ENCODE data around the gene FBXL2. TPM values are rescaled to one million over a fixed set of nuclear protein-coding genes. Genes with fewer than 3 reads are reported as not detected.

Gene FBXL2
- total and polyA plus RNA-seq, 2 of the 8 experiments (the other 6 are each of a cell fraction or from before 2014, with no cell fraction given): 3.1 to 5.4 TPM

- TF ChIP-seq RFX5 (IDR thresholded peaks at IDR 0.05; ENCODE audit: borderline replicate concordance, low read depth, low read length) (no peak), EP300 (IDR thresholded peaks at IDR 0.05; ENCODE audit: borderline replicate concordance in 1 of 2, low read depth in 2 of 2, low read length in 2 of 2) (no peak), NRF1 (IDR thresholded peaks at IDR 0.05; ENCODE audit: low read depth, low read length) (no peak), RXRA (IDR thresholded peaks at IDR 0.05; ENCODE audit: insufficient read depth, low read depth, low read length) (no peak), SIX5 (IDR thresholded peaks at IDR 0.05; ENCODE audit: low read depth, low read length) (no peak), RNF2 (IDR thresholded peaks at IDR 0.05; ENCODE audit: borderline replicate concordance, low read depth, low read length, missing control alignments, poor library complexity, severe bottlenecking) (no peak), EGR1 (IDR thresholded peaks at IDR 0.05; ENCODE audit: borderline replicate concordance, low read depth, low read length) (no peak)
- TF ChIP-seq, protein P1, sequence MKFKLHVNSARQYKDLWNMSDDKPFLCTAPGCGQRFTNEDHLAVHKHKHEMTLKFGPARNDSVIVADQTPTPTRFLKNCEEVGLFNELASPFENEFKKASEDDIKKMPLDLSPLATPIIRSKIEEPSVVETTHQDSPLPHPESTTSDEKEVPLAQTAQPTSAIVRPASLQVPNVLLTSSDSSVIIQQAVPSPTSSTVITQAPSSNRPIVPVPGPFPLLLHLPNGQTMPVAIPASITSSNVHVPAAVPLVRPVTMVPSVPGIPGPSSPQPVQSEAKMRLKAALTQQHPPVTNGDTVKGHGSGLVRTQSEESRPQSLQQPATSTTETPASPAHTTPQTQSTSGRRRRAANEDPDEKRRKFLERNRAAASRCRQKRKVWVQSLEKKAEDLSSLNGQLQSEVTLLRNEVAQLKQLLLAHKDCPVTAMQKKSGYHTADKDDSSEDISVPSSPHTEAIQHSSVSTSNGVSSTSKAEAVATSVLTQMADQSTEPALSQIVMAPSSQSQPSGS (IDR thresholded peaks at IDR 0.05; ENCODE audit: low read length): no peak
- H3K4me3 ChIP-seq (ENCODE audit: extremely low read depth in 1 of 4, insufficient read depth in 2 of 4, low read depth in 3 of 4, low read length in 4 of 4): no peak overlapping the region
- H2BK5ac ChIP-seq (ENCODE audit: low read depth, low read length): no peak overlapping the region
- peaks cover 4 to 16% (median 11%) of the 10 kb centered on the region in 4 experiments; a peak in 6 of 7 replicates for H3K4me1 ChIP-seq (replicated peaks in 1 of 4; ENCODE audit: control insufficient read depth in 3 of 4, insufficient read depth in 4 of 4, low read length in 3 of 4)
- peaks cover 9% of the 10 kb centered on the region for H3K79me1 ChIP-seq (ENCODE audit: low read depth, low read length)
- H3K9ac ChIP-seq (replicated peaks in 1 of 4; ENCODE audit: extremely low read depth in 1 of 4, low read depth in 3 of 4, low read length in 3 of 4): no peak overlapping the region
- no peak overlapping the region for H3K18ac ChIP-seq (ENCODE audit: extremely low read depth, low read length)
- H4K5ac ChIP-seq (ENCODE audit: insufficient read length, low read depth, low read length): no peak overlapping the region
- peaks cover 35 to 100% of the 10 kb centered on the region in 2 experiments for H3K79me2 ChIP-seq (ENCODE audit: control insufficient read depth in 1 of 2, insufficient read depth in 2 of 2, low read length in 2 of 2)
- H3K27me3 ChIP-seq (replicated peaks in 1 of 4; ENCODE audit: control insufficient read depth in 3 of 4, extremely low read depth in 1 of 4, insufficient read depth in 3 of 4, low read length in 3 of 4): no peaks in the 10 kb centered on the region
- no peak overlapping the region for H2BK15ac ChIP-seq (ENCODE audit: low read length)
- H2BK12ac ChIP-seq (ENCODE audit: low read depth, low read length): no peak overlapping the region
- H2BK20ac ChIP-seq (ENCODE audit: low read length): no peak overlapping the region
- H3K4me2 ChIP-seq (ENCODE audit: insufficient read depth in 1 of 2, low read depth in 2 of 2, low read length in 2 of 2): no peak overlapping the region
- no peak overlapping the region for H2AFZ ChIP-seq (ENCODE audit: low read length)
- ChIA-PET POLR2A (ENCODE audit: partially characterized antibody) (interaction anchor here (1.1 kb wide), 1 partner anchor 48 kb away, joined by 3 read pairs; no protein-coding TSS in a partner anchor), CTCF (ENCODE audit: partially characterized antibody) (interaction anchor here (0.6 to 1.5 kb wide), 5 partner anchors 61 to 353 kb away, joined by 3 to 7 read pairs (median 3); no protein-coding TSS in a partner anchor)
- H3K23me2 ChIP-seq (ENCODE audit: low read depth, low read length): peaks cover 4% of the 10 kb centered on the region; the same call in 1 of the 2 replicates
- no peak overlapping the region for H3K4ac ChIP-seq (replicated peaks; ENCODE audit: insufficient read length, low read depth, low read length)
- H4K20me1 ChIP-seq (replicated peaks in 1 of 2; ENCODE audit: control insufficient read depth in 1 of 2, insufficient read depth in 2 of 2, low read length in 2 of 2): peaks cover 13 to 23% of the 10 kb centered on the region in 2 experiments
- DNase-seq (ENCODE audit: low read depth in 1 of 2, low spot score in 2 of 2) (no peak), FAIRE-seq (no peak)
- H3K56ac ChIP-seq (replicated peaks; ENCODE audit: insufficient read length, low read depth, low read length): no peak overlapping the region
- WGBS, 2 experiments (ENCODE audit: extremely low coverage in 1 of 2, insufficient coverage in 1 of 2, insufficient read length in 1 of 2, insufficient replicate concordance in 2 of 2, low coverage in 1 of 2, low lambda C conversion rate in 2 of 2, missing lambda C conversion rate in 1 of 2): 84% methylated on average over 2 of the region's 2 CpGs; no CpG with 5 or more reads in 1 of the 2 experiments
- no peaks in the 10 kb centered on the region for H3K36me3 ChIP-seq (ENCODE audit: control insufficient read depth in 2 of 4, insufficient read depth in 4 of 4, low read length in 3 of 4)
- H3K14ac ChIP-seq (ENCODE audit: insufficient read length): no peak overlapping the region
- no peak overlapping the region for H3K27ac ChIP-seq (ENCODE audit: low read depth, low read length)
- H2AK5ac ChIP-seq (ENCODE audit: low read depth, low read length): no peak overlapping the region
- H4K91ac ChIP-seq (replicated peaks; ENCODE audit: insufficient read length, low read length): no peak overlapping the region
- no peaks in the 10 kb centered on the region for H3K9me3 ChIP-seq (ENCODE audit: insufficient read depth in 2 of 2, low read depth in 1 of 2, low read length in 1 of 2)
- no peak overlapping the region for H3K23ac ChIP-seq (ENCODE audit: insufficient read length)
- H2BK120ac ChIP-seq (replicated peaks; ENCODE audit: low read depth, low read length): no peak overlapping the region
- no peak overlapping the region for H4K8ac ChIP-seq (ENCODE audit: extremely low read depth, insufficient read depth, low read length)
Observed at GRCh38 chr3:33433843-33434242, 156.6 kb downstream of the FBXL2 start.

All from H1 (cell line).